B cell (primary cell): Measurements from ENCODE around the gene HOTAIR. TPM values are rescaled to one million over a fixed set of nuclear protein-coding genes. Genes with fewer than 3 reads are reported as not detected.

Experiments used
- ATAC-seq: fragments of 200-7000 bp; cut with Tn5 transposase; one replicate; pipeline ENCODE4 v1.10.0; 2021; ENCODE audit warnings: low read depth, mild to moderate bottlenecking, moderate number of reproducible peaks, moderate library complexity
- CTCF ChIA-PET: fragments of 350-600 bp; sonication (Branson Sonifier 250); formaldehyde crosslinking; loops from one replicate; lab custom pipeline; 2021; ENCODE audit warnings: antibody characterized with exemption, inconsistent platforms; lab: Charles Lee
- POLR2A ChIA-PET: fragments of 350-600 bp; sonication (Branson Sonifier 250); formaldehyde crosslinking; loops from one replicate; lab custom pipeline; 2021; ENCODE audit warnings: antibody characterized with exemption; lab: Charles Lee
- DNase-seq: peaks from one replicate; pipeline ENCODE4 v3.0.0; 2013
- H2AFZ ChIP-seq: 2 replicates; pipeline ENCODE4 v1.6.1; 2012; ENCODE audit warnings: mild to moderate bottlenecking, low read depth, low read length; ENCODE audit not compliant: insufficient read depth, poor library complexity, severe bottlenecking
- H3K27ac ChIP-seq, 2 donors: 1 replicate in 1 of 2; 2 replicates in 1 of 2; pipeline ENCODE4 v1.5.1; 2012 to 2013; ENCODE audit warnings: low read length in 2 of 2, mild to moderate bottlenecking in 2 of 2, moderate library complexity in 1 of 2
- H3K27me3 ChIP-seq, 4 experiments: fragments of 200-600 bp in 1 of 4; sonication (generic) in 1 of 4; replicated peaks in 1 of 4; 1 replicate in 2 of 4; 2 replicates in 2 of 4; pipeline versions ENCODE4 v1.6.1 to v1.7.0; 2013 to 2016; ENCODE audit warnings: low read length in 3 of 4, mild to moderate bottlenecking in 2 of 4, mixed read lengths in 1 of 4, moderate library complexity in 1 of 4; ENCODE audit not compliant: insufficient read depth in 4 of 4, control insufficient read depth in 3 of 4; ENCODE audit errors: control extremely low read depth in 1 of 4
- H3K36me3 ChIP-seq, 2 experiments: replicated peaks in 1 of 2; 1 replicate in 1 of 2; 2 replicates in 1 of 2; pipeline versions ENCODE4 v1.6.1 to v1.7.1; 2013; ENCODE audit warnings: low read length in 1 of 2; ENCODE audit not compliant: insufficient read depth in 2 of 2, control insufficient read depth in 1 of 2; ENCODE audit errors: control extremely low read depth in 1 of 2, extremely low read depth in 1 of 2
- H3K4me1 ChIP-seq, 2 donors: fragments of 200-600 bp in 1 of 2; sonication (generic) in 1 of 2; 1 replicate in 1 of 2; 2 replicates in 1 of 2; pipeline versions ENCODE4 v1.5.1 to v1.6.1; 2013 to 2017; ENCODE audit warnings: low read length in 2 of 2; ENCODE audit not compliant: control insufficient read depth in 2 of 2, insufficient read depth in 2 of 2
- H3K4me2 ChIP-seq: replicated peaks from 2 replicates; pipeline ENCODE3; 2012; ENCODE audit warnings: mild to moderate bottlenecking, low read depth, low read length; ENCODE audit not compliant: poor library complexity, severe bottlenecking
- H3K4me3 ChIP-seq, 5 experiments: fragments of 200-600 bp in 1 of 5; sonication (generic) in 1 of 5; 1 replicate in 3 of 5; 2 replicates in 2 of 5; pipeline versions ENCODE4 v1.5.1 to v1.7.0; 2011 to 2016; ENCODE audit warnings: low read length in 4 of 5, mild to moderate bottlenecking in 4 of 5, low read depth in 2 of 5, control low read depth in 1 of 5, moderate library complexity in 1 of 5; ENCODE audit not compliant: insufficient read depth in 1 of 5; ENCODE audit errors: control extremely low read depth in 1 of 5, extremely low read depth in 1 of 5
- H3K79me2 ChIP-seq: fragments of 200-600 bp; sonication (generic); one replicate; pipeline ENCODE4 v1.6.0; 2016; ENCODE audit warnings: low read length; ENCODE audit not compliant: control insufficient read depth, insufficient read depth
- H3K9ac ChIP-seq: fragments of 200-600 bp; sonication (generic); 2 replicates; pipeline ENCODE4 v1.6.1; 2017; ENCODE audit warnings: mild to moderate bottlenecking, low read length, moderate library complexity
- H3K9me3 ChIP-seq, 3 donors: one replicate each; pipeline versions ENCODE4 v1.6.1 to v1.7.1; 2013; ENCODE audit warnings: low read length in 2 of 3; ENCODE audit not compliant: control insufficient read depth in 2 of 3, insufficient read depth in 1 of 3; ENCODE audit errors: control extremely low read depth in 1 of 3
- H4K20me1 ChIP-seq: 2 replicates; pipeline ENCODE4 v1.6.0; 2012; ENCODE audit warnings: mild to moderate bottlenecking, low read length; ENCODE audit not compliant: insufficient read depth, control insufficient read depth, poor library complexity, severe bottlenecking
- H3K27ac Mint-ChIP-seq: one replicate; pipeline ENCODE4 v1.8.0; 2021; ENCODE audit warnings: mixed read lengths
- H3K27me3 Mint-ChIP-seq: one replicate; pipeline ENCODE4 v1.8.0; 2021; ENCODE audit warnings: mixed read lengths
- H3K4me1 Mint-ChIP-seq: one replicate; pipeline ENCODE4 v1.8.0; 2021; ENCODE audit warnings: mixed read lengths
- H3K4me3 Mint-ChIP-seq: one replicate; pipeline ENCODE4 v1.8.0; 2021; ENCODE audit warnings: mixed read lengths
- H3K9me3 Mint-ChIP-seq: one replicate; pipeline ENCODE4 v1.8.0; 2022; ENCODE audit warnings: mixed read lengths; ENCODE audit not compliant: insufficient read depth
- EZH2 ChIP-seq: IDR thresholded peaks from 2 replicates; pipeline ENCODE4 v1.6.1; 2012; ENCODE audit warnings: borderline replicate concordance, low read depth, mild to moderate bottlenecking, moderate library complexity, low read length; ENCODE audit not compliant: insufficient read depth, poor library complexity, severe bottlenecking
- whole genome bisulfite sequencing: methylation state at CpG from one replicate; pipeline ENCODE4 v1.1.5; 2013; ENCODE audit warnings: missing lambda C conversion rate; ENCODE audit not compliant: insufficient coverage; 5-methylcytosine and 5-hydroxymethylcytosine counted together
- intact Hi-C: fragments of 100-400 bp; cut with micrococcal nuclease; formaldehyde crosslinking; loops from one replicate; pipeline ENCODE4 v1.10.0; 2022
- polyA plus RNA-seq: library from polyadenylated mRNA; depleted of rRNA; stranded (reverse); fragments of >200 nt; gene quantifications from 2 replicates; pipeline ENCODE4 v1.2.3, GENCODE V29; 2012
- total RNA-seq, 2 donors: library from RNA; stranded (reverse); fragments of 120-200 nt in 1 of 2; gene quantifications; 1 replicate in 1 of 2; 2 replicates in 1 of 2; pipeline versions ENCODE4 v1.2.3 to v1.2.4, GENCODE V29; 2013 to 2022
- TF ChIP-seq, protein P1 (sequence below): fragments of 200-600 bp; IDR thresholded peaks from one replicate; pipeline ENCODE4 v1.8.0; 2022; ENCODE audit warnings: antibody characterized with exemption, mild to moderate bottlenecking

The HOTAIR gene
- total and polyA plus RNA-seq, 2 donors (not counting 1 experiment from before 2014, with no cell fraction given): not detected

- H3K9me3 Mint-ChIP-seq: no peaks in the 10 kb centered on the region
- no peak overlapping the region for H3K9ac ChIP-seq
- no peak overlapping the region for H3K4me2 ChIP-seq
- no peak overlapping the region for H3K27ac Mint-ChIP-seq
- POLR2A ChIA-PET: no interaction called here
- intact Hi-C loops: loop anchor here (5.0 kb wide), 2 partner anchors 36 to 61 kb away; partner anchors contain the start of gene HOXC12
- H3K27me3 ChIP-seq: peaks cover 0 to 91% (median 80%) of the 10 kb centered on the region in 4 experiments
- WGBS: 37% methylated on average over 2 of the region's 6 CpGs
- peaks cover 29 to 50% of the 10 kb centered on the region in 2 donors for H3K4me1 ChIP-seq
- DNase-seq: no peak
- no peak overlapping the region for H3K4me3 ChIP-seq
- H3K79me2 ChIP-seq: no peaks in the 10 kb centered on the region
- TF ChIP-seq, protein P1, sequence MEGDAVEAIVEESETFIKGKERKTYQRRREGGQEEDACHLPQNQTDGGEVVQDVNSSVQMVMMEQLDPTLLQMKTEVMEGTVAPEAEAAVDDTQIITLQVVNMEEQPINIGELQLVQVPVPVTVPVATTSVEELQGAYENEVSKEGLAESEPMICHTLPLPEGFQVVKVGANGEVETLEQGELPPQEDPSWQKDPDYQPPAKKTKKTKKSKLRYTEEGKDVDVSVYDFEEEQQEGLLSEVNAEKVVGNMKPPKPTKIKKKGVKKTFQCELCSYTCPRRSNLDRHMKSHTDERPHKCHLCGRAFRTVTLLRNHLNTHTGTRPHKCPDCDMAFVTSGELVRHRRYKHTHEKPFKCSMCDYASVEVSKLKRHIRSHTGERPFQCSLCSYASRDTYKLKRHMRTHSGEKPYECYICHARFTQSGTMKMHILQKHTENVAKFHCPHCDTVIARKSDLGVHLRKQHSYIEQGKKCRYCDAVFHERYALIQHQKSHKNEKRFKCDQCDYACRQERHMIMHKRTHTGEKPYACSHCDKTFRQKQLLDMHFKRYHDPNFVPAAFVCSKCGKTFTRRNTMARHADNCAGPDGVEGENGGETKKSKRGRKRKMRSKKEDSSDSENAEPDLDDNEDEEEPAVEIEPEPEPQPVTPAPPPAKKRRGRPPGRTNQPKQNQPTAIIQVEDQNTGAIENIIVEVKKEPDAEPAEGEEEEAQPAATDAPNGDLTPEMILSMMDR: no peak
- TF ChIP-seq EZH2: no peak
- H3K4me1 Mint-ChIP-seq: peaks cover 27% of the 10 kb centered on the region
- no peak overlapping the region for H3K4me3 Mint-ChIP-seq
- H2AFZ ChIP-seq: no peak overlapping the region
- CTCF ChIA-PET: interaction anchor here (1.0 to 2.4 kb wide), 5 partner anchors 20 to 203 kb away, joined by 3 to 10 read pairs (median 3); partner anchors contain the start of gene HOXC5
- no peak overlapping the region for H3K27ac ChIP-seq
- H4K20me1 ChIP-seq: no peaks in the 10 kb centered on the region
- no peaks in the 10 kb centered on the region for H3K36me3 ChIP-seq
- peaks cover 0 to 42% (median 6%) of the 10 kb centered on the region in 3 donors for H3K9me3 ChIP-seq
- H3K27me3 Mint-ChIP-seq: peaks cover 73% of the 10 kb centered on the region
- ATAC-seq: no peak
Observed at GRCh38 chr12:54012631-54013409, 38.1 kb upstream of the HOTAIR start.
